Esophagus squamous epithelium (tissue), 5 donors: ENCODE data around the gene RTCA. TPM values are rescaled to one million over a fixed set of nuclear protein-coding genes. Genes with fewer than 3 reads are reported as not detected.
"Not testable (repeated sequence)": the region's sequence is repeated elsewhere in the genome, so short reads cannot be mapped to it uniquely, and the experiment has no call there.

Experiments used
- DNase-seq: peaks from one replicate; lab custom pipeline; 2025; lab: John Stamatoyannopoulos, UW
- H3K27ac ChIP-seq, 4 donors: fragments of 200-600 bp; sonication (generic); one replicate each; pipeline ENCODE4 v1.5.1; 2016 to 2019; ENCODE audit warnings: mild to moderate bottlenecking in 1 of 4
- H3K27me3 ChIP-seq, 4 donors: fragments of 200-600 bp; sonication (generic); 1 replicate in 3 of 4; 2 replicates in 1 of 4; pipeline versions ENCODE4 v1.5.1 to v1.6.0; 2017 to 2021; ENCODE audit warnings: antibody characterized with exemption in 1 of 4
- H3K36me3 ChIP-seq, 3 donors: fragments of 200-600 bp; sonication (generic); one replicate each; pipeline ENCODE4 v1.5.1; 2016 to 2019
- H3K4me1 ChIP-seq, 3 donors: fragments of 200-600 bp; sonication (generic); one replicate each; pipeline ENCODE4 v1.5.1; 2017 to 2019
- H3K4me3 ChIP-seq, 4 donors: fragments of 200-600 bp; sonication (generic); 1 replicate in 3 of 4; 2 replicates in 1 of 4; pipeline ENCODE4 v1.5.1; 2016 to 2019; ENCODE audit warnings: mild to moderate bottlenecking in 2 of 4, moderate library complexity in 1 of 4
- H3K9me3 ChIP-seq, 3 donors: fragments of 200-600 bp; sonication (generic); one replicate each; pipeline ENCODE4 v1.5.1; 2016 to 2019
- POLR2A ChIP-seq, 4 donors: fragments of 450-650 bp; IDR thresholded peaks; one replicate each; pipeline ENCODE4 v1.6.1; 2017; ENCODE audit warnings: antibody characterized with exemption in 4 of 4, mild to moderate bottlenecking in 4 of 4, moderate library complexity in 3 of 4
- WGBS, 2 donors: methylation state at CpG; one replicate each; pipeline ENCODE4 v1.1.5; 2018; 5-methylcytosine and 5-hydroxymethylcytosine counted together
- intact Hi-C: fragments of 100-400 bp; cut with DNase I; formaldehyde crosslinking; loops from one replicate; pipeline ENCODE4 v1.15.0; 2022
- total RNA-seq, 4 donors: library from RNA; depleted of rRNA; stranded (reverse); fragments of >200 nt; gene quantifications; one replicate each; pipeline ENCODE4 v1.1.0, GENCODE V29; 2016
- TF ChIP-seq, protein P1 (sequence below), 6 experiments: fragments of 450-650 bp in 4 of 6; fragments of 200-600 bp in 2 of 6; sonication (generic) in 2 of 6; IDR thresholded peaks; one replicate each; pipeline ENCODE4 v1.5.1; 2016 to 2019; ENCODE audit warnings: antibody characterized with exemption in 6 of 6, mild to moderate bottlenecking in 4 of 6, moderate library complexity in 4 of 6
- donor health status: DM: yes; HTN: yes; CAD: no.

The RTCA gene
- total RNA-seq, 4 donors from 2014 or later = 20.6 to 36.0 (median 23.7) TPM

- Histone ChIP-seq H3K36me3 (peaks cover under 1 to 100% (median 13%) of the 10 kb centered on the region in 3 donors), H3K4me3 (no peak overlapping the region), H3K4me1 (no peaks in the 10 kb centered on the region), H3K27me3 (no peaks in the 10 kb centered on the region), H3K27ac (no peak overlapping the region), H3K9me3 (no peaks in the 10 kb centered on the region)
- intact Hi-C loops = loop anchor here (10.0 kb wide), 1 partner anchor 170 kb away; no protein-coding TSS in a partner anchor
- no peak for DNase-seq
- TF ChIP-seq, protein P1, sequence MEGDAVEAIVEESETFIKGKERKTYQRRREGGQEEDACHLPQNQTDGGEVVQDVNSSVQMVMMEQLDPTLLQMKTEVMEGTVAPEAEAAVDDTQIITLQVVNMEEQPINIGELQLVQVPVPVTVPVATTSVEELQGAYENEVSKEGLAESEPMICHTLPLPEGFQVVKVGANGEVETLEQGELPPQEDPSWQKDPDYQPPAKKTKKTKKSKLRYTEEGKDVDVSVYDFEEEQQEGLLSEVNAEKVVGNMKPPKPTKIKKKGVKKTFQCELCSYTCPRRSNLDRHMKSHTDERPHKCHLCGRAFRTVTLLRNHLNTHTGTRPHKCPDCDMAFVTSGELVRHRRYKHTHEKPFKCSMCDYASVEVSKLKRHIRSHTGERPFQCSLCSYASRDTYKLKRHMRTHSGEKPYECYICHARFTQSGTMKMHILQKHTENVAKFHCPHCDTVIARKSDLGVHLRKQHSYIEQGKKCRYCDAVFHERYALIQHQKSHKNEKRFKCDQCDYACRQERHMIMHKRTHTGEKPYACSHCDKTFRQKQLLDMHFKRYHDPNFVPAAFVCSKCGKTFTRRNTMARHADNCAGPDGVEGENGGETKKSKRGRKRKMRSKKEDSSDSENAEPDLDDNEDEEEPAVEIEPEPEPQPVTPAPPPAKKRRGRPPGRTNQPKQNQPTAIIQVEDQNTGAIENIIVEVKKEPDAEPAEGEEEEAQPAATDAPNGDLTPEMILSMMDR (IDR thresholded peaks at IDR 0.05) = no peak
- TF ChIP-seq POLR2A (IDR thresholded peaks at IDR 0.05) = no peak
- 94 to 98% methylated on average over 5 of the region's 5 CpGs for WGBS, 2 donors
Measured at GRCh38 chr1:100284591-100284990, 18.6 kb downstream of the RTCA start.

DNA sequence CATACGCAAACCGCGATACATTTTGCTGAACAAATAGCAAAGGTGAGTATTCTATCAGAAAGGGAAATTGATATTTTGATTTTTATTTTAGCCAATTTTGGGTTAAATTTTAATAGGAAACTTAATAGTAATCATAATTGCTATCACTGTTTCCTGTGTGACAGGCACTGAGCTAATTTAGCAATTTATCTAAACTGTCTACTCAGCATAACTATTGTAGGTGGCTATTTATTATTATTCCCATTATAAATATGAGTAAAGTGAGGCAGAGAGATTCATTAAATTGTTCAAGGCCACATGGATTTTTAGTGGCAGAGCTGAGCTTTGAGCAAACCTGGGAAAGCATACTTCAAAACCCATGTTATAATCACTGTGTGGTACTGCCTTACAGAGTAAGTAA, 21.1 kb downstream of the RTCA start:
- Histone ChIP-seq H3K4me3 (no peak overlapping the region), H3K27ac (no peak overlapping the region), H3K36me3 (peaks cover 0 to 100% (median 15%) of the 10 kb centered on the region in 3 donors), H3K9me3 (no peaks in the 10 kb centered on the region), H3K27me3 (no peaks in the 10 kb centered on the region), H3K4me1 (no peaks in the 10 kb centered on the region)
- no peak for DNase-seq
- intact Hi-C loops = loop anchor here (10.0 kb wide), 1 partner anchor 168 kb away; no protein-coding TSS in a partner anchor
- TF ChIP-seq, protein P1 (IDR thresholded peaks at IDR 0.05) = no peak
- TF ChIP-seq POLR2A (IDR thresholded peaks at IDR 0.05) = no peak
- WGBS, 2 donors = 97 to 98% methylated on average over 3 of the region's 3 CpGs

GRCh38 chr1:100290291-100290690, 24.3 kb downstream of the RTCA start:
- 65 to 79% methylated on average over 2 of the region's 2 CpGs for WGBS, 2 donors
- Histone ChIP-seq H3K36me3 (peaks cover 0 to 100% (median 15%) of the 10 kb centered on the region in 3 donors), H3K4me1 (no peaks in the 10 kb centered on the region), H3K27me3 (no peaks in the 10 kb centered on the region), H3K27ac (no peak overlapping the region), H3K9me3 (no peaks in the 10 kb centered on the region), H3K4me3 (no peak overlapping the region)
- DNase-seq = no peak
- intact Hi-C loops = no loop called here
- TF ChIP-seq, protein P1 (IDR thresholded peaks at IDR 0.05) = no peak
- TF ChIP-seq POLR2A (IDR thresholded peaks at IDR 0.05) = no peak

DNA sequence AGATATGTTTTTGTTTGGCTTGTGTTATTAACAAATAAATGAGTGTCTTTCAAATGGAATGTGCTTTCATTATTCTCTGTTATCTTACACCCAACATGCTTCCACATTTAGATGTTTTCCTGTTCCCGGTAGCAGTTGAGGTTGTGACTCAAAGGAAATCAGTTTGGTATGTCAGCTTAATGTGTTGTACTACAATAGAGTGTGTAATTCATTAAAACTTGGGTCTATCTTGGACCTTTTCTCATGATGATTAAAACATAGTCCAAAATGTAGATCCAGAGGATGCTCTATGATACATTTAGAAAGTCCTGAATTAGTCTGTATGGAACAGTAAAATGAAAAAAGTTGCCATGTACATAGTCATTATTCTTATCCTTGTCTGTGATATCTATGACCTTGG, 26.7 kb downstream of the RTCA start:
- Histone ChIP-seq H3K27me3 (no peaks in the 10 kb centered on the region), H3K4me1 (no peaks in the 10 kb centered on the region), H3K9me3 (no peaks in the 10 kb centered on the region), H3K4me3 (no peak overlapping the region), H3K27ac (no peak overlapping the region), H3K36me3 (peaks cover 0 to 79% (median 10%) of the 10 kb centered on the region in 3 donors)
- TF ChIP-seq, protein P1 (IDR thresholded peaks at IDR 0.05) = no peak
- TF ChIP-seq POLR2A (IDR thresholded peaks at IDR 0.05) = no peak
- WGBS, 2 donors = 18 to 60% methylated on average over 1 of the region's 1 CpG
- DNase-seq = no peak
- intact Hi-C loops = no loop called here

DNA sequence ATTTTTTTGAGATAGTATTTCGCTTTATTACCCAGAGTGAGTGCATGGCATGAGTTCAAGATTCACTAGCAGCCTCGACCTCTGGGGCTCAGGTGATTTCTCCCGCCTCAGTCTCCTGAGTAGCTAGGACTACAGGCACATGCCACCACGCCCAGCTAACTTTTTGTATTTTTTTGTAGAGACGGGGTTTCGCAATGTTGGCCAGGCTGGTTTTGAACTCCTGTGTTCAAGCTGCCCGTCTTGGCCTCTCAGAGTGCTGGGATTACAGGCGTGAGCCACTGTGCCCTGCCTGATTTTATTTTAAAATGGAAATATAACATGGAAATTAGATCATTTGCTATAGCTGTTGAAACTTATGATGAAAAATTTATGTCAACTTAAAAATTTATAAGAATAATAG, 30.1 kb downstream of the RTCA start:
- Histone ChIP-seq H3K27ac (no peak overlapping the region), H3K27me3 (no peaks in the 10 kb centered on the region), H3K4me3 (no peak overlapping the region), H3K4me1 (no peaks in the 10 kb centered on the region), H3K9me3 (no peaks in the 10 kb centered on the region), H3K36me3 (peaks cover 0 to 44% (median 0%) of the 10 kb centered on the region in 3 donors)
- TF ChIP-seq, protein P1 (IDR thresholded peaks at IDR 0.05) = no peak
- TF ChIP-seq POLR2A (IDR thresholded peaks at IDR 0.05) = no peak
- intact Hi-C loops = no loop called here
- WGBS, 2 donors = 85 to 86% methylated on average over 8 of the region's 8 CpGs
- no peak for DNase-seq

DNA sequence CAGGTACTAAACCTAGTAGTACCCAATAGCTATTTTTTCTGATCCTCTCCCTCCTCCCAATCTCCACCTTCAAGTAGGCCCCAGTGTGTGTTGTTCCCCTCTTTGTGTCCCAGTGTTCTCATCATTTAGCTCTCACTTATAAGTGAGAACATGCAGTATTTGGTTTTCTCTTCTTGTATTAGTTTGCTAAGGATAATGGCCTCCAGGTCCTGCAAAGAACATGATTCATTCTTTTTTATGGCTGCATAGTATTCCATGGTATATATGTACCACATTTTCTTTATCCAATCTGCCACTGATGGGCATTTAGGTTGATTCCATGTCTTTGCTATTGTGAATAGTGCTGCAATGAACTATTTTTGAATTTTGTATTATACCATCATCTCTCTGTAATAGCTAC, 31.0 kb downstream of the RTCA start:
- H3K27ac ChIP-seq, DNase-seq, intact Hi-C loops, H3K4me3 ChIP-seq, H3K9me3 ChIP-seq, H3K4me1 ChIP-seq, H3K27me3 ChIP-seq: not testable (repeated sequence)
- H3K36me3 ChIP-seq = peaks cover 0 to 36% (median 0%) of the 10 kb centered on the region in 3 donors
